Adrenal gland (tissue), 12 donors: ENCODE results near the gene APBB2. TPM values are rescaled to one million over a fixed set of nuclear protein-coding genes. Genes with fewer than 3 reads are reported as not detected.
A peak's percentile ranks its signal among the peaks of the same experiment; 100 is the strongest.

ENCODE experiments used
- DNase-seq, 7 donors: peaks; one replicate each; pipeline ENCODE4 v3.0.0-alpha.2; 2019 to 2020
- H3K27ac ChIP-seq, 5 donors: fragments of 200-600 bp; sonication (generic) in 4 of 5; 1 replicate in 3 of 5; 2 replicates in 2 of 5; pipeline versions ENCODE4 v1.5.1 to v1.8.0; 2016 to 2020; ENCODE audit warnings: mild to moderate bottlenecking in 1 of 5
- H3K27me3 ChIP-seq: fragments of 200-600 bp; 2 replicates; pipeline ENCODE4 v1.8.0; 2021
- H3K36me3 ChIP-seq, 2 donors: fragments of 200-600 bp; replicated peaks in 1 of 2; 1 replicate in 1 of 2; 2 replicates in 1 of 2; pipeline versions ENCODE4 v1.5.1 to v1.8.0; 2018 to 2022
- H3K4me1 ChIP-seq, 2 donors: fragments of 200-600 bp; replicated peaks in 1 of 2; 1 replicate in 1 of 2; 2 replicates in 1 of 2; pipeline versions ENCODE4 v1.5.1 to v1.8.0; 2018 to 2021
- H3K4me3 ChIP-seq, 4 donors: fragments of 200-600 bp; sonication (generic) in 3 of 4; one replicate each; pipeline ENCODE4 v1.5.1; 2016 to 2018
- H3K9me3 ChIP-seq, 3 donors: fragments of 200-600 bp; sonication (generic) in 1 of 3; replicated peaks in 1 of 3; 1 replicate in 2 of 3; 2 replicates in 1 of 3; pipeline versions ENCODE4 v1.5.1 to v1.8.0; 2016 to 2021
- POLR2A ChIP-seq, 2 donors: fragments of 450-650 bp; IDR thresholded peaks; one replicate each; pipeline ENCODE4 v1.6.1; 2017; ENCODE audit warnings: antibody characterized with exemption in 2 of 2, mild to moderate bottlenecking in 2 of 2, moderate library complexity in 1 of 2
- WGBS, 4 donors: extraction: QIAGEN DNeasy Blood & Tissue Kit in 2 of 4; methylation state at CpG; one replicate each; pipeline versions ENCODE4 v1.1.5 to v1.1.7; 2013 to 2017; 5-methylcytosine and 5-hydroxymethylcytosine counted together
- intact Hi-C, 2 donors: fragments of 100-400 bp; cut with DNase I; formaldehyde crosslinking; loops; one replicate each; pipeline versions ENCODE4 v1.14.1 to v1.15.0; 2022 to 2023
- polyA plus RNA-seq, 3 donors: library from polyadenylated mRNA; stranded (reverse); fragments of 200-250 nt in 2 of 3; fragments of 350-450 nt in 1 of 3; fragmentation: Illumina TruSeq in 1 of 3; extraction: RNeasy Lipid Tissue Mini Kit (QIAGEN cat#74804) in 1 of 3; gene quantifications; one replicate each; pipeline ENCODE4 v1.2.3, GENCODE V29; 2013 to 2014
- total RNA-seq, 9 donors: library from RNA; depleted of rRNA in 4 of 9; stranded (reverse); fragments of >200 nt in 4 of 9; fragments of 120-200 nt in 1 of 9; fragmentation: NEBNext Ultra II Directional in 1 of 9; extraction: Animal tissue kit (Norgen Biotek cat#: 25700) in 1 of 9; gene quantifications; one replicate each; pipeline versions ENCODE4 v1.1.0 to v1.2.4, GENCODE V29; 2013 to 2023
- TF ChIP-seq, protein P1 (sequence below), 6 experiments: fragments of 450-650 bp in 4 of 6; fragments of 200-600 bp in 2 of 6; sonication (generic) in 1 of 6; IDR thresholded peaks; 1 replicate in 5 of 6; 2 replicates in 1 of 6; pipeline versions ENCODE4 v1.5.1 to v1.8.0; 2016 to 2021; ENCODE audit warnings: antibody characterized with exemption in 6 of 6, mild to moderate bottlenecking in 2 of 6, moderate library complexity in 1 of 6
- donor health status: healthy with polysubstance abuse.
- donor health status: Bipolar disorder and iron deficiency.
- donor health status: DM: yes; HTN: yes; CAD: no.
- donor health status: DM: no; HTN: no; CAD: no.
- donor health status: DM: no; HTN: no; CAD: no.
- donor health status: DM: yes; HTN: yes; CAD: no.

The APBB2 gene
- total and polyA plus RNA-seq, 12 donors: 12.4 to 135 (median 39.7) TPM

GRCh38 chr4:40897557-40898203, 316.7 kb downstream of the APBB2 start:
- WGBS, 4 donors: 32 to 38% (median 36%) methylated on average over 10 of the region's 10 CpGs
- Histone ChIP-seq H3K36me3 (peaks cover 0 to 7% of the 10 kb centered on the region in 2 donors), H3K4me1 (no peaks in the 10 kb centered on the region), H3K9me3 (no peaks in the 10 kb centered on the region), H3K27me3 (no peaks in the 10 kb centered on the region), H3K27ac (no peak overlapping the region), H3K4me3 (peak overlapping the region in 1 of 4 donors; percentile 21)
- DNase-seq: peak; percentile 59 to 86 (median 73)
- TF ChIP-seq, protein P1, sequence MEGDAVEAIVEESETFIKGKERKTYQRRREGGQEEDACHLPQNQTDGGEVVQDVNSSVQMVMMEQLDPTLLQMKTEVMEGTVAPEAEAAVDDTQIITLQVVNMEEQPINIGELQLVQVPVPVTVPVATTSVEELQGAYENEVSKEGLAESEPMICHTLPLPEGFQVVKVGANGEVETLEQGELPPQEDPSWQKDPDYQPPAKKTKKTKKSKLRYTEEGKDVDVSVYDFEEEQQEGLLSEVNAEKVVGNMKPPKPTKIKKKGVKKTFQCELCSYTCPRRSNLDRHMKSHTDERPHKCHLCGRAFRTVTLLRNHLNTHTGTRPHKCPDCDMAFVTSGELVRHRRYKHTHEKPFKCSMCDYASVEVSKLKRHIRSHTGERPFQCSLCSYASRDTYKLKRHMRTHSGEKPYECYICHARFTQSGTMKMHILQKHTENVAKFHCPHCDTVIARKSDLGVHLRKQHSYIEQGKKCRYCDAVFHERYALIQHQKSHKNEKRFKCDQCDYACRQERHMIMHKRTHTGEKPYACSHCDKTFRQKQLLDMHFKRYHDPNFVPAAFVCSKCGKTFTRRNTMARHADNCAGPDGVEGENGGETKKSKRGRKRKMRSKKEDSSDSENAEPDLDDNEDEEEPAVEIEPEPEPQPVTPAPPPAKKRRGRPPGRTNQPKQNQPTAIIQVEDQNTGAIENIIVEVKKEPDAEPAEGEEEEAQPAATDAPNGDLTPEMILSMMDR (IDR thresholded peaks at IDR 0.05): peak; percentile 52 to 86 (median 74)
- no peak for TF ChIP-seq POLR2A (IDR thresholded peaks at IDR 0.05)
- intact Hi-C loops: loop anchor here (5.0 to 10.0 kb wide), 2 partner anchors 160 to 163 kb away; no protein-coding TSS in a partner anchor

DNA sequence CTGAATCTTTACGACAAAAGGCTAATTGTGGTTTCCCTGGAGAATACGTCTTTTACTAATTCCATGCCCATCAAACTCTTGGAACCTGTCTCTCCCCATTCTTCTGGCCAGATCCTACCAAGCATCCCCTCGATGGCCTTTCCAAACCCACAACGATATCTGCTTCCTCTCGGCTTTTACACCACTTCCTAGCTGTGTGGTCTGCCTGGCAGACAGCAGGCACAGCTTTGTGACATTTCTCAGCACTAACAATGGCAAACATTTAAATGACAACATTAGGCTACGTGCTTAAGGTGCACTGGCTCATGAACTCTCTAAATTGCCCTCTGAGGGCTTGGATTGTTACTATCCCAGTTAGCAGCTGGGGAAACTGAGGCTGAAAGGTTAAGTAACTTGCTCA, 323.6 kb downstream of the APBB2 start:
- DNase-seq: no peak
- 81 to 96% (median 85%) methylated on average over 6 of the region's 6 CpGs for WGBS, 4 donors
- peaks cover 0 to 11% of the 10 kb centered on the region in 2 donors for H3K36me3 ChIP-seq
- no peaks in the 10 kb centered on the region for H3K4me1 ChIP-seq
- intact Hi-C loops: loop anchor here in 1 of 2 donors (10.0 kb wide), 1 partner anchor 156 kb away; no protein-coding TSS in a partner anchor
- H3K9me3 ChIP-seq: no peaks in the 10 kb centered on the region
- H3K4me3 ChIP-seq: no peak overlapping the region
- H3K27me3 ChIP-seq: no peaks in the 10 kb centered on the region
- H3K27ac ChIP-seq: no peak overlapping the region
- TF ChIP-seq POLR2A (IDR thresholded peaks at IDR 0.05): no peak
- TF ChIP-seq, protein P1 (IDR thresholded peaks at IDR 0.05): no peak

- intact Hi-C loops: loop anchor here in 1 of 2 donors (10.0 kb wide), 1 partner anchor 155 kb away; no protein-coding TSS in a partner anchor
- peak in 1 of 7 donors; percentile 42 for DNase-seq
- H3K4me3 ChIP-seq: no peak overlapping the region
- no peaks in the 10 kb centered on the region for H3K4me1 ChIP-seq
- no peak overlapping the region for H3K27ac ChIP-seq
- TF ChIP-seq POLR2A (IDR thresholded peaks at IDR 0.05): no peak
- TF ChIP-seq, protein P1 (IDR thresholded peaks at IDR 0.05): no peak
- WGBS, 4 donors: 94 to 97% (median 95%) methylated on average over 10 to 18 of the region's 18 CpGs
- H3K9me3 ChIP-seq: no peaks in the 10 kb centered on the region
- H3K36me3 ChIP-seq: peaks cover 0 to 11% of the 10 kb centered on the region in 2 donors
- no peaks in the 10 kb centered on the region for H3K27me3 ChIP-seq
These were observed 324.1 kb downstream of the APBB2 start for GRCh38 chr4:40890199-40890598.

- 93 to 98% (median 96%) methylated on average over 5 of the region's 5 CpGs for WGBS, 4 donors
These were observed 325.4 kb downstream of the APBB2 start for GRCh38 chr4:40888933-40889332.

More at GRCh38 chr4:40888933-40889332, 325.4 kb downstream of the APBB2 start:
- peak in 1 of 7 donors; percentile 13 for DNase-seq
- Histone ChIP-seq H3K9me3 (no peaks in the 10 kb centered on the region), H3K4me1 (no peaks in the 10 kb centered on the region), H3K27me3 (no peaks in the 10 kb centered on the region), H3K27ac (no peak overlapping the region), H3K4me3 (no peak overlapping the region), H3K36me3 (peaks cover 0 to 11% of the 10 kb centered on the region in 2 donors)
- no peak for TF ChIP-seq POLR2A (IDR thresholded peaks at IDR 0.05)
- TF ChIP-seq, protein P1 (IDR thresholded peaks at IDR 0.05): no peak
- intact Hi-C loops: loop anchor here in 1 of 2 donors (5.0 kb wide), 1 partner anchor 47 kb away; no protein-coding TSS in a partner anchor
